ENCODE measurements around the gene PRSS27. TPM values are rescaled to one million over a fixed set of nuclear protein-coding genes. Genes with fewer than 3 reads are reported as not detected.
"Not testable (repeated sequence)": the region's sequence is repeated elsewhere in the genome, so short reads cannot be mapped to it uniquely, and the experiment has no call there.

The PRSS27 gene
- total RNA-seq, 1 experiment from 2014 or later, result 2.6 TPM

- peak; percentile 86 for DNase-seq (ENCODE audit: low spot score)
Observed at GRCh38 chr16:2673066-2673999, 46.7 kb downstream of the PRSS27 start.

DNA sequence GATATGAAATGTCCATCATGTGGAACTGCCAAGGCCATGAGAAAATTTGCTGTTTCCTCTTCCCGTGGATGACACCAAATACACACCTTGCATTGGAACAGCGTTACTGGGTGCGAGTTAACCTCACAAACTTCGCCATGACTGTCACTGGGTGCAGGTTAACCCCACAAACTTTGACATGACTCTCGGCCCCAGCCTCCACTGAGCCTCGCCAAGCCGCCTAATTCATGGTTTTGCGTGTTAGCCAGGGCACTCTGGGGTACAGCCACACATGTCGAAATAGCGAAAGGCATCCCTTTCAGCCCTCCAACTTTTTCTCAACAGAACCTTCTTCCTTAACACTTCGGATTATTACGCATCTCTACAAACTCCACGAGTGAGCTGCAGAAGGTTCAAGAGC is 48.3 kb downstream of the PRSS27 start:
- DNase-seq (ENCODE audit: low spot score), result no peak

DNA sequence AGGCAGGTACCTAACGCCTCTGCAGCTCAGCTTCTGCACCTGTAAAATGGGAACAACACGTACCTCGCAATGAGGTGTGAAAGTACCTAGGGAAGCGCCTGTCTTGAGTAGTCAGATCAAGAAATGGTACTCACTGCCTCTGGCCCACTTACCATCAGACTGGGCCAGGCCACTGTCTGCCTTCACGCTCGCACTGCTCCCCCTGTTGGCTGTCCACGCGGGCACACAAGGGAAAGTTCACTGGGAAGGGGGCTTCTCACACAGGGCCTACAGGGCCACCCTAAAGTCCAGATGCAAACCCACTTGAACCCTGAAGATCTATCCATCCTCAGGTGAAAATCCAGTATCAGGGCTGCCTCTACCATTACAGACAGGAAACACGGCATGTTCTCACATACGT is 48.8 kb downstream of the PRSS27 start:
- not testable (repeated sequence) for DNase-seq (ENCODE audit: low spot score)

DNA sequence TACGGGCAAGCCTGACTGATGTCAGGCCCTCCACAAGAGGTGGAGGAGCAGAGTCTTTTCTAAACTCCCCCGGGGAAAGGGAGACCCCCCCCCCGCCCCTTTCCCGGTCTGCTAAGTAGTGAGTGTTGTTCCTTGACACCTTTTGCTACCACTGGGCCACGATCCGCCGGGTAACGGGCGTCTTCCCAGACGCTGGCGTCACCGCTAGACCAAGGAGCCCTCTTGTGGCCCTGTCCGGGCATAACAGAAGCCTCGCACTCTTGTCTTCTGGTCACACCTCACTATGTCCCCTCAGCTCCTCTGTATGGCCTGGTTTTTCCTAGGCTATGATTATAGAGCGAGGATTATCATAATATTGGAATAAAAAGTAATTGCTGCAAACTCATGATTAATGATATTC is 50.0 kb downstream of the PRSS27 start:
- DNase-seq (ENCODE audit: low spot score), result peak; percentile 45

DNA sequence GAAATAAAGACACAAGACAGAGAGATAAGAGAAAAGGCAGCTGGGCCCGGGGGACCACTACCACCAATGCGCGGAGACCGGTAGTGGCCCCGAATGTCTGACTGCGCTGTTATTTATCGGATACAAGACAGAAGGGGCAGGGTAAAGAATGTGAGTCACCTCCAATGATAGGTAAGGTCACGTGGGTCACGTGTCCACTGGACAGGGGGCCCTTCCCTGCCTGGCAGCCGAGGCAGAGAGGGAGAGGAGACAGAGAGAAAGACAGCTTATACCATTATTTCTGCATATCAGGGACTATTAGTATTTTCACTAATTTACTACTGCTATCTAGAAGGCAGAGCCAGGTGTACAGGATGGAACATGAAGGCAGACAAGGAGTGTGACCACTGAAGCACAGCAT is 50.4 kb downstream of the PRSS27 start:
- not testable (repeated sequence) for DNase-seq (ENCODE audit: low spot score)

DNA sequence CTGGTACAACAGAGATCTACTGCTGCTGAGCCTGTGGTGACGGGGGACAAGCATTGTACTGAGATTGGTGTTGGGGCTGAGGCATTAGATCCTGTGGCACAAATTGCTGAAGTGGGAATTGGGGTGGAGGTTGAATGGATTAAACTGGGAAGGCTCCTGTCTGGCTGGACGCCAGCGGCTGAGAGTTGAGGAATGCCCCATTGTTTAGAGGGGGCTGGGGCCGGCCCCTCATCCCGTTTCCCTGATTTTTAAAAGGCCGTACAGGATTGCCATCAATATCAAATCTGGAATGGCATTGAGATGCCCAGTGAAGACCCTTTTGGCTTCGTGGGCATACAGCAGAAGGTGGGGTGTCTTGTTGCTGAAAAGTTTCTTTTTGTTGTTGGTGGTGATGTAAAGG is 53.4 kb downstream of the PRSS27 start:
- DNase-seq (ENCODE audit: low spot score), result not testable (repeated sequence)

DNA sequence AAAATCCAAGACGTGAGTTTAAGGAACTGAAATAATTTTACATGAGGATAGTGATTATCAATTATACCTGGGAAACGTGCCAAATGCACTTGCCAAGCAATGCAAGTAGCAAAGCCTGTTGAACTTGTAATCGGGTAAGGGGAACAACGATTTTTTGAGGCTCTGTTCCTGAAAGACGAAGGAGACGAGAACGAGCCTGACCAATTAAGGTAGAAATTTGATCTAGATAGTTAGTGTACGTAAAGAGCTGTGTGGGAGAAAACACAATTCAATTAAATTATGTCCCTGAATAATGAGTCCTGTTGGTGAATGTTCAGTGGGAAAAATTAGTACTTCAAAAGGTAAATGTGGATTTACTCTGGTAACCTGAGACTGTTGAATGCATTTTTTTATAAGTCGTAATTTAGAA is 55.4 kb downstream of the PRSS27 start:
- DNase-seq (ENCODE audit: low spot score), result no peak

DNA sequence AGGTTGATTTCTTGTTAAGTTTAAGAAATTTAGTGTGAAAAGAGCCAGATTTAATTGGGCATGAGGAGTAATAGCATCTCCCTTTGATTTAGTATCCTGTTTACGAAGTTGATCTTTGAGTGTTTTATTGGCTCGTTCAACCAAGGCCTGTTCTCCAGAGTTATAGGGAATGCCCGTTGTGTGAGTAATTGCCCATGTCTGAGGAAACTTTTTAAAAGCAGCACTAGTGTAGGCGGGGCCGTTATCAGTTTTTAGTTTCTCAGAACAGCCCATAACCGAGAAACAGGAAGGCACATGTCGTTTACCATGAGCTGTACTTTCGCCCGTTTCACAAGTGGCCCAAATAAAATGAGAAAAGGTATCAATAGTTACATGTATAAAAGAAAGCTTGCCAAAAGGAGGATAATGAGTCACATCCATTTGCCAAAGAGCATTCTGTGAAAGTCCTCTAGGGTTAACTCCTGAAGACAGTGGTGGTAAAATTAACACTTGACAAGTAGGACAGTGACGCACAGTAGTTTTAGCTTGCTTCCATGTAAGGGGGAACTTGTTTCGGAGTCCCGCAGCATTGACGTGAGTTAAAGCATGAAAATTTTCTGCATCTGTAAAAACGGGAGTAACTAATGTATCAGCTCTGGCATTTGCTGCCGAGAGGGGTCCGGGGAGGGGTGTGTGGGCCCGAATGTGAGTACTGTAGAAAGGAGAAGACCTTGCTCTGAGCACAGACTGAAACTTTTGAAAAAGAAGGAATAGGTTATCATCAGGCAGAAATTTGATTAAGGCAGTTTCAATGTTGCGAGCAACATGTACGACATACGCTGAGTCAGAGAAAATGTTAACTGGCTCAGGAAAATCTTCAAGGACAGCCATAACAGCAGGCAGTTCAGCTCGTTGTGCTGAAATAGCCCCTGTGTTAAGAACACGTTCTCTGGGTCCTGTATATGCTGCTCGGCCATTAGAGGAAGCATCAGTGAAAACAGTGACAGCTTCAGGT is 56.2 kb downstream of the PRSS27 start:
- DNase-seq (ENCODE audit: low spot score), result peak; percentile 45

Other genes with a start within 250 kb of the PRSS27 start
- 0.12 TPM in 1 of 2 replicates, not detected in the other for gene NTN3, start 248.9 kb downstream of the PRSS27 start, total RNA-seq (2014; rRNA removed; shearing (Covaris generic))
- gene TBC1D24, start 245.1 kb downstream of the PRSS27 start, total RNA-seq (2014; rRNA removed; shearing (Covaris generic)), result 8.6 and 18.0 TPM in 2 replicates
- 24.7 and 51.1 TPM in 2 replicates for gene ATP6V0C, start 206.3 kb downstream of the PRSS27 start, total RNA-seq (2014; rRNA removed; shearing (Covaris generic))
- 71.3 and 76.8 TPM in 2 replicates for gene AMDHD2, start 199.9 kb downstream of the PRSS27 start, total RNA-seq (2014; rRNA removed; shearing (Covaris generic))
- gene CEMP1, start 188.8 kb downstream of the PRSS27 start, total RNA-seq (2014; rRNA removed; shearing (Covaris generic)), result not detected in 2 replicates
- 15.1 and 21.1 TPM in 2 replicates for gene PDPK1, start 182.2 kb downstream of the PRSS27 start, total RNA-seq (2014; rRNA removed; shearing (Covaris generic))
- gene KCTD5, start 37.7 kb downstream of the PRSS27 start, total RNA-seq (2014; rRNA removed; shearing (Covaris generic)), result 62.4 and 70.6 TPM in 2 replicates
- 30.0 and 49.0 TPM in 2 replicates for gene SRRM2, start 32.4 kb upstream of the PRSS27 start, total RNA-seq (2014; rRNA removed; shearing (Covaris generic))
- 397 and 571 TPM in 2 replicates for gene ELOB, start 57.1 kb upstream of the PRSS27 start, total RNA-seq (2014; rRNA removed; shearing (Covaris generic))
- gene PRSS33, start 67.3 kb upstream of the PRSS27 start, total RNA-seq (2014; rRNA removed; shearing (Covaris generic)), result 0.17 and 0.36 TPM in 2 replicates
- not detected in 2 replicates for gene PRSS41, start 78.2 kb upstream of the PRSS27 start, total RNA-seq (2014; rRNA removed; shearing (Covaris generic))
- not detected in 2 replicates for gene PRSS21, start 97.0 kb upstream of the PRSS27 start, total RNA-seq (2014; rRNA removed; shearing (Covaris generic))
- 1.3 and 1.8 TPM in 2 replicates for gene ZG16B, start 110.1 kb upstream of the PRSS27 start, total RNA-seq (2014; rRNA removed; shearing (Covaris generic))
- gene PRSS22, start 137.9 kb upstream of the PRSS27 start, total RNA-seq (2014; rRNA removed; shearing (Covaris generic)), result not detected in 2 replicates
- gene FLYWCH2, start 163.0 kb upstream of the PRSS27 start, total RNA-seq (2014; rRNA removed; shearing (Covaris generic)), result 66.3 and 88.4 TPM in 2 replicates
- gene FLYWCH1, start 191.7 kb upstream of the PRSS27 start, total RNA-seq (2014; rRNA removed; shearing (Covaris generic)), result 41.3 and 41.6 TPM in 2 replicates
- gene KREMEN2, start 244.1 kb upstream of the PRSS27 start, total RNA-seq (2014; rRNA removed; shearing (Covaris generic)), result 1.7 and 3.5 TPM in 2 replicates
- 39.2 and 47.4 TPM in 2 replicates for gene PAQR4, start 249.1 kb upstream of the PRSS27 start, total RNA-seq (2014; rRNA removed; shearing (Covaris generic))

Data from A172 (cell line).